HEK293T (cell line): ENCODE data around the gene SEC22B.
"Not testable (repeated sequence)": the region's sequence is repeated elsewhere in the genome, so short reads cannot be mapped to it uniquely, and the experiment has no call there.

Experiments used
- ARNT ChIP-seq: fragments of 450-650 bp; IDR thresholded peaks from 2 replicates; pipeline ENCODE4 v1.6.1; 2017; ENCODE audit warnings: mild to moderate bottlenecking
- FOXM1 ChIP-seq: fragments of 450-650 bp; IDR thresholded peaks from 2 replicates; pipeline ENCODE4 v1.6.1; 2017; ENCODE audit warnings: mild to moderate bottlenecking, borderline replicate concordance
- HDGF ChIP-seq: fragments of 450-650 bp; IDR thresholded peaks from 2 replicates; pipeline ENCODE4 v1.6.1; 2017; ENCODE audit warnings: antibody characterized with exemption, borderline replicate concordance
- L3MBTL2 ChIP-seq: fragments of 450-650 bp; conservative IDR thresholded peaks from 2 replicates; pipeline ENCODE4 v1.6.1; 2016; ENCODE audit warnings: mild to moderate bottlenecking
- SP1 ChIP-seq: fragments of 450-650 bp; IDR thresholded peaks from 2 replicates; pipeline ENCODE4 v1.6.1; 2017
- SUZ12 ChIP-seq: fragments of 450-650 bp; IDR thresholded peaks from 2 replicates; pipeline ENCODE4 v1.6.1; 2016; ENCODE audit warnings: mild to moderate bottlenecking
- ZNF384 ChIP-seq: fragments of 450-650 bp; IDR thresholded peaks from 2 replicates; pipeline ENCODE4 v1.6.1; 2016
- TF ChIP-seq, protein P1 (sequence below): fragments of 450-650 bp; IDR thresholded peaks from 2 replicates; pipeline ENCODE4 v1.6.1; 2016

GRCh38 chr1:120105288-120105687 is 71.0 kb downstream of the SEC22B start:
- TF ChIP-seq SUZ12, L3MBTL2, FOXM1, HDGF, ZNF384, SP1, ARNT: not testable (repeated sequence)
- TF ChIP-seq, protein P1, sequence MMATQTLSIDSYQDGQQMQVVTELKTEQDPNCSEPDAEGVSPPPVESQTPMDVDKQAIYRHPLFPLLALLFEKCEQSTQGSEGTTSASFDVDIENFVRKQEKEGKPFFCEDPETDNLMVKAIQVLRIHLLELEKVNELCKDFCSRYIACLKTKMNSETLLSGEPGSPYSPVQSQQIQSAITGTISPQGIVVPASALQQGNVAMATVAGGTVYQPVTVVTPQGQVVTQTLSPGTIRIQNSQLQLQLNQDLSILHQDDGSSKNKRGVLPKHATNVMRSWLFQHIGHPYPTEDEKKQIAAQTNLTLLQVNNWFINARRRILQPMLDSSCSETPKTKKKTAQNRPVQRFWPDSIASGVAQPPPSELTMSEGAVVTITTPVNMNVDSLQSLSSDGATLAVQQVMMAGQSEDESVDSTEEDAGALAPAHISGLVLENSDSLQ = not testable (repeated sequence)
